ENCODE measurements around the gene GTF3A.

Gene GTF3A

DNA sequence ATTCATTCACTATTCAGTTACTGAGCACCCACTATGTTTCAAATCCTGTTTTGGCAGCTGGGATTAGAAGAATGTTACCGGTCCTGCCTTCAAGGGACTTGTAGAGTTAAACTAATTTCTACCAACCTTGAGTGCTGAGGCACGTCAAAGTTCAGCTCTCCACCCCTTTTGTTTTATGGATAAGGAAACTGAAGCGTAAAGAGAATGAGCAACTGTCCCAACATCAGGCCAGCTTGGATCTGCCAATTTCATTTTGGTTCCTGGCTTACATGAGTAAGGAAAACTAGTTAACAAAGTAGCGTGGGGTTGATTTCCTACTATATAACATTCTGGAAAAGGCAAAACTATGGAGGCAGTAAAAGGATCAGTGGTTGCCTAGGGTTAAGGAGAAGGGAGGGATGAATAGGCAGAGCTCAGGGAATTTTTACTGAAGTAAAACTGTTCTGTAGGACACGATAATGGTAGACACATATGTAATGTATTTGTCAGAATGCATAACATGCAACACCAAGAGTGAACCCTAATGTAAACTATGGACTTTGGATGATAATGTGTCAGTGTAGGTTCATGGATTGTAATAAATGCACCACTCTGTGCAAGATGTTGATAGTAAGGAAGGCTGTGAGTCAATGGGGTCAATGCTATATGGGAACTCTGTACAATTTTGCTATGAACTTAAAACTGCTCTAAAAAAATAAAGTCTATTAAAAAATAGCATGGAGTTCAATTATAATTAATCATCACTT is 45.8 kb downstream of the GTF3A start:
- Histone ChIP-seq H3K4me3 (replicated peaks; ENCODE audit: insufficient read depth, low read length) (no peak overlapping the region), H3K27me3 (ENCODE audit: insufficient read depth, poor library complexity, severe bottlenecking) (no peaks in the 10 kb centered on the region), H3K27ac (replicated peaks) (no peak overlapping the region)
- DNase-seq (ENCODE audit: low read depth in 1 of 2, low spot score in 1 of 2): no peak
- TF ChIP-seq POLR2AphosphoS5 (IDR thresholded peaks at IDR 0.05; ENCODE audit: low read depth) (no peak), REST (IDR thresholded peaks at IDR 0.05; ENCODE audit: insufficient replicate concordance, low read depth) (no peak), SPI1 (IDR thresholded peaks at IDR 0.05; ENCODE audit: borderline replicate concordance, low read depth) (no peak), GABPA (IDR thresholded peaks at IDR 0.05; ENCODE audit: low read depth) (no peak)
- TF ChIP-seq, protein P1, sequence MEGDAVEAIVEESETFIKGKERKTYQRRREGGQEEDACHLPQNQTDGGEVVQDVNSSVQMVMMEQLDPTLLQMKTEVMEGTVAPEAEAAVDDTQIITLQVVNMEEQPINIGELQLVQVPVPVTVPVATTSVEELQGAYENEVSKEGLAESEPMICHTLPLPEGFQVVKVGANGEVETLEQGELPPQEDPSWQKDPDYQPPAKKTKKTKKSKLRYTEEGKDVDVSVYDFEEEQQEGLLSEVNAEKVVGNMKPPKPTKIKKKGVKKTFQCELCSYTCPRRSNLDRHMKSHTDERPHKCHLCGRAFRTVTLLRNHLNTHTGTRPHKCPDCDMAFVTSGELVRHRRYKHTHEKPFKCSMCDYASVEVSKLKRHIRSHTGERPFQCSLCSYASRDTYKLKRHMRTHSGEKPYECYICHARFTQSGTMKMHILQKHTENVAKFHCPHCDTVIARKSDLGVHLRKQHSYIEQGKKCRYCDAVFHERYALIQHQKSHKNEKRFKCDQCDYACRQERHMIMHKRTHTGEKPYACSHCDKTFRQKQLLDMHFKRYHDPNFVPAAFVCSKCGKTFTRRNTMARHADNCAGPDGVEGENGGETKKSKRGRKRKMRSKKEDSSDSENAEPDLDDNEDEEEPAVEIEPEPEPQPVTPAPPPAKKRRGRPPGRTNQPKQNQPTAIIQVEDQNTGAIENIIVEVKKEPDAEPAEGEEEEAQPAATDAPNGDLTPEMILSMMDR (IDR thresholded peaks at IDR 0.05; ENCODE audit: insufficient read depth, low read length): no peak

DNA sequence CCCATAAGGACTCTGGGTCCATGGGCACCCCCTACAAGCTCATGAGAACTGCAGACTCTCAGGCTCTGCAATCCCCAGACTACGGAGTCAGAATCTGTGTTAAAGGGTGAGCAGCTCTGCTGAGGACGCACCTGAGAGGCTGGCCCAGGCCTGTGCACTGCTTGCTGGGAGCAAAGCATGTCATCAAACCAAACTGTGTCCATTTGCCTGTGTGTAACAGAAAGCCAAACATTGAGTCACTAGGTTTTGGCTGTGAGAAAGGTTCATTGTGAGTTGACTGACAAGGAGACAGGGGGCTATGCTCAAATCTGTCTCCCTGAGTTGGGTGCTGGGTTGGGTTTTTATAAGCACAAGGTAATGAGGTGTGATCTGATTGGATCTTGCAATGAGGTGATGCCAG is 48.0 kb downstream of the GTF3A start:
- H3K27ac ChIP-seq (replicated peaks): no peak overlapping the region

DNA sequence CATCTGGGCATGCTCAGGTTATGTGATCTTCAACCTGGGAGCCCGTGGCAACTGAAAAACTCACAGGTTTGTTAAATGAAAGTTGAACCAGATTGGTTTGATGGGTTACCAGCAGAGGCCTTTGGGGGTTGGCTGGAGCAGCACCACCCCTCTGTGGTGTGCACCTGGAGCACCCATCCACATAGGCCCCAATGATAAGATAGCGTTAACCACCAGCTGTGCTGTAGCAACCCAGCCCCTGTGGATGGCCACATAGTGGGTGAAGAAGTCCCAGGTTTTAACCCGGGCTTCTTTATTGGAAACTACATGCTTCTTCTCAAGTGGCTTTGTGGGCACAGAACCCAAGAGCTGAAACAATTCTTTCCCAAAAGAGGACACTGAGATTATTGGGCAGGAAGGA is 48.5 kb downstream of the GTF3A start:
- no peaks in the 10 kb centered on the region for H3K27me3 ChIP-seq (ENCODE audit: insufficient read depth, poor library complexity, severe bottlenecking)
- H3K4me3 ChIP-seq (replicated peaks; ENCODE audit: insufficient read depth, low read length): no peak overlapping the region
- no peak for DNase-seq (ENCODE audit: low read depth in 1 of 2, low spot score in 1 of 2)
- TF ChIP-seq POLR2AphosphoS5 (IDR thresholded peaks at IDR 0.05; ENCODE audit: low read depth) (no peak), REST (IDR thresholded peaks at IDR 0.05; ENCODE audit: insufficient replicate concordance, low read depth) (no peak), SPI1 (IDR thresholded peaks at IDR 0.05; ENCODE audit: borderline replicate concordance, low read depth) (no peak), GABPA (IDR thresholded peaks at IDR 0.05; ENCODE audit: low read depth) (no peak)
- TF ChIP-seq, protein P1 (IDR thresholded peaks at IDR 0.05; ENCODE audit: insufficient read depth, low read length): no peak
- no peak overlapping the region for H3K27ac ChIP-seq (replicated peaks)

More for the DNA sequence above, 48.0 kb downstream of the GTF3A start:
- H3K27me3 ChIP-seq (ENCODE audit: insufficient read depth, poor library complexity, severe bottlenecking): no peaks in the 10 kb centered on the region
- no peak for DNase-seq (ENCODE audit: low read depth in 1 of 2, low spot score in 1 of 2)
- H3K4me3 ChIP-seq (replicated peaks; ENCODE audit: insufficient read depth, low read length): no peak overlapping the region
- TF ChIP-seq POLR2AphosphoS5 (IDR thresholded peaks at IDR 0.05; ENCODE audit: low read depth) (no peak), REST (IDR thresholded peaks at IDR 0.05; ENCODE audit: insufficient replicate concordance, low read depth) (no peak), GABPA (IDR thresholded peaks at IDR 0.05; ENCODE audit: low read depth) (no peak), SPI1 (IDR thresholded peaks at IDR 0.05; ENCODE audit: borderline replicate concordance, low read depth) (no peak)
